ENCODE measurements around the gene MFAP3L.

- TF ChIP-seq CTCF (conservative IDR thresholded peaks at IDR 0.05 in 1 of 2, IDR thresholded peaks at IDR 0.05 in 1 of 2; ENCODE audit: low read depth in 1 of 2, low read length in 2 of 2), result no peak
- TF ChIP-seq EZH2 (IDR thresholded peaks at IDR 0.05; ENCODE audit: low read length, missing control alignments), result no peak
These were observed 19.1 kb downstream of the MFAP3L start for GRCh38 chr4:170007113-170007512.

All from fibroblast of lung (primary cell).